GM12878 (cell line): ENCODE measurements around the gene HSPA12A. TPM values are rescaled to one million over a fixed set of nuclear protein-coding genes. Genes with fewer than 3 reads are reported as not detected.

Experiments
- ATAC-seq: fragments of 200-7000 bp; cut with Tn5 transposase; 3 replicates; pipeline ENCODE4 v1.9.1; 2020; ENCODE audit warnings: mild to moderate bottlenecking, moderate library complexity
- BruUV-seq: library from RNA; stranded (reverse); fragments of 400-500 nt; replicated peaks from 2 replicates; lab custom pipeline; 2021; lab: Mats Ljungman, UMichigan
- CTCF ChIA-PET: fragments of 300-600 bp; sonication (Branson Sonifier 250); formaldehyde crosslinking; extraction: SDS; loops from one replicate; lab custom pipeline; 2021; ENCODE audit warnings: inconsistent platforms; lab: Yijun Ruan, JAX
- POLR2A ChIA-PET: fragments of 350-600 bp; formaldehyde crosslinking; extraction: SDS; loops from one replicate; lab custom pipeline; 2021; ENCODE audit warnings: inconsistent platforms; lab: Charles Lee
- RAD21 ChIA-PET: fragments of 300-600 bp; sonication (Branson Sonifier 250); formaldehyde crosslinking; loops from one replicate; lab custom pipeline; 2023; ENCODE audit warnings: antibody characterized with exemption; ENCODE audit not compliant: unreplicated experiment; lab: Charles Lee
- SMC1A ChIA-PET: fragments of 300-600 bp; sonication (Branson Sonifier 250); formaldehyde crosslinking; loops from one replicate; lab custom pipeline; 2023; ENCODE audit not compliant: unreplicated experiment, uncharacterized antibody; lab: Charles Lee
- DNase-seq: peaks from one replicate; pipeline ENCODE4 v3.0.0-alpha.2; 2011; ENCODE audit warnings: low read depth, low spot score
- FAIRE-seq: peaks from 3 replicates; lab custom pipeline; 2011; peaks lifted over from hg19 to GRCh38; lab: Jason Lieb, UNC
- H2AFZ ChIP-seq: 2 replicates; pipeline ENCODE4 v1.6.0; 2011; ENCODE audit warnings: low read depth, low read length, control low read depth; ENCODE audit not compliant: control insufficient read depth
- H3K27ac ChIP-seq: 2 replicates; pipeline ENCODE4 v1.5.1; 2011; ENCODE audit warnings: control low read depth; ENCODE audit not compliant: control insufficient read depth, insufficient read depth
- H3K27me3 ChIP-seq, 2 experiments: replicated peaks in 1 of 2; 2 replicates each; pipeline versions ENCODE4 v1.6.0 to v1.6.1; 2011; ENCODE audit warnings: low read length in 1 of 2; ENCODE audit not compliant: control insufficient read depth in 2 of 2, insufficient read depth in 2 of 2
- H3K36me3 ChIP-seq, 2 experiments: 2 replicates each; pipeline ENCODE4 v1.5.1; 2011; ENCODE audit warnings: low read length in 1 of 2; ENCODE audit not compliant: control insufficient read depth in 2 of 2, insufficient read depth in 2 of 2
- H3K4me1 ChIP-seq: 2 replicates; pipeline ENCODE4 v1.6.1; 2011; ENCODE audit warnings: mild to moderate bottlenecking, low read length, moderate library complexity, mixed read lengths; ENCODE audit not compliant: control insufficient read depth, insufficient read depth
- H3K4me2 ChIP-seq: 2 replicates; pipeline ENCODE4 v1.6.0; 2011; ENCODE audit warnings: control low read depth; ENCODE audit not compliant: control insufficient read depth, insufficient read depth
- H3K4me3 ChIP-seq: fragments of 200-600 bp; sonication (generic); 2 replicates; pipeline ENCODE4 v1.5.1; 2016
- H3K79me2 ChIP-seq: 2 replicates; pipeline ENCODE4 v1.6.0; 2011; ENCODE audit warnings: low read length; ENCODE audit not compliant: control insufficient read depth, insufficient read depth
- H3K9ac ChIP-seq: 2 replicates; pipeline ENCODE4 v1.8.0; 2011; ENCODE audit warnings: low read length, control low read depth, mixed read lengths; ENCODE audit not compliant: control insufficient read depth, insufficient read depth
- H3K9me3 ChIP-seq: replicated peaks from 3 replicates; pipeline ENCODE4 v1.5.1; 2011; ENCODE audit warnings: mild to moderate bottlenecking, low read length; ENCODE audit not compliant: control insufficient read depth, insufficient read depth
- H4K20me1 ChIP-seq: 2 replicates; pipeline ENCODE4 v1.6.0; 2011; ENCODE audit not compliant: control insufficient read depth, insufficient read depth
- BCLAF1 ChIP-seq: fragments of 450-650 bp; IDR thresholded peaks from 2 replicates; pipeline ENCODE4 v1.6.1; 2017; ENCODE audit warnings: antibody characterized with exemption, mild to moderate bottlenecking, moderate library complexity
- CREB1 ChIP-seq: IDR thresholded peaks from 2 replicates; pipeline ENCODE4 v1.6.1; 2012; ENCODE audit warnings: low read depth, mild to moderate bottlenecking, inconsistent platforms
- MTA3 ChIP-seq: IDR thresholded peaks from 2 replicates; pipeline ENCODE4 v1.6.1; 2012; ENCODE audit warnings: low read length, inconsistent platforms, borderline replicate concordance
- RBBP5 ChIP-seq: fragments of 200-600 bp; sonication (generic); conservative IDR thresholded peaks from 2 replicates; pipeline ENCODE4 v1.6.1; 2016
- YBX1 ChIP-seq: fragments of 450-650 bp; IDR thresholded peaks from 2 replicates; pipeline ENCODE4 v1.6.1; 2016; ENCODE audit warnings: antibody characterized with exemption
- ZSCAN29 ChIP-seq: fragments of 450-650 bp; IDR thresholded peaks from 2 replicates; pipeline ENCODE4 v1.6.1; 2017; ENCODE audit warnings: mild to moderate bottlenecking, moderate library complexity
- WGBS: methylation state at CpG from one replicate; pipeline ENCODE4 v1.1.6; 2016; ENCODE audit warnings: low lambda C conversion rate; ENCODE audit not compliant: insufficient replicate concordance, insufficient coverage; ENCODE audit errors: missing lambda C conversion rate; 5-methylcytosine and 5-hydroxymethylcytosine counted together
- in situ Hi-C: fragments of 300-500 bp; cut with MboI; formaldehyde crosslinking; loops from 9 replicates; pipeline ENCODE4 v1.14.3; 2018; ENCODE audit warnings: mixed read lengths
- intact Hi-C: fragments of 100-400 bp; cut with micrococcal nuclease; formaldehyde crosslinking; loops from one replicate; pipeline ENCODE4 v1.14.2; 2022; ENCODE audit not compliant: unreplicated experiment
- polyA plus RNA-seq, 11 experiments: library from polyadenylated mRNA; depleted of rRNA in 4 of 11; unstranded in 6 of 11; stranded (reverse) in 5 of 11; fragments of >200 nt; fragmentation: Nextera tagmentation in 4 of 11; fragmentation: Illumina TruSeq in 1 of 11; extraction: Ambion mirVana in 4 of 11; extraction: Trizol in 1 of 11; gene quantifications; 1 replicate in 1 of 11; 2 replicates in 10 of 11; pipeline versions ENCODE4 v1.2.1 to v1.2.3, GENCODE V29; 2011 to 2016; ENCODE audit warnings: inconsistent platforms in 2 of 11, missing spikeins in 2 of 11, low read depth in 1 of 11
- total RNA-seq, 4 experiments: library from RNA; depleted of rRNA in 3 of 4; stranded (reverse); fragments of >200 nt in 3 of 4; fragmentation: Illumina TruSeq in 1 of 4; extraction: Trizol in 1 of 4; gene quantifications; 2 replicates each; pipeline versions ENCODE4 v1.2.1 to v1.2.3, GENCODE V29; 2013 to 2021
- TF ChIP-seq, protein P1 (sequence below): fragments of 450-650 bp; IDR thresholded peaks from 2 replicates; pipeline ENCODE4 v1.6.1; 2014; ENCODE audit warnings: mild to moderate bottlenecking

Gene HSPA12A
- total and polyA plus RNA-seq, 10 of the 15 experiments (the other 5 are each of a cell fraction or from before 2014, with no cell fraction given) = 0.90 to 20.2 (median 2.8) TPM

- CTCF ChIA-PET = no interaction called here
- H3K27ac ChIP-seq = no peak overlapping the region
- RAD21 ChIA-PET = no interaction called here
- H3K79me2 ChIP-seq = no peaks in the 10 kb centered on the region
- WGBS = 31% methylated on average over 3 of the region's 3 CpGs
- no TSS peak for BruUV-seq
- H3K27me3 ChIP-seq = no peaks in the 10 kb centered on the region; a peak in 1 of 4 replicates
- no peak overlapping the region for H3K4me2 ChIP-seq
- no peak overlapping the region for H2AFZ ChIP-seq
- no peak for ATAC-seq
- no peak overlapping the region for H3K9ac ChIP-seq
- intact Hi-C loops = no loop called here
- no peaks in the 10 kb centered on the region for H3K36me3 ChIP-seq
- POLR2A ChIA-PET = no interaction called here
- H3K4me3 ChIP-seq = no peak overlapping the region
- no peak for DNase-seq
- FAIRE-seq = no peak
- in situ Hi-C loops = loop anchor here (10.0 kb wide), 1 partner anchor 96 kb away; no protein-coding TSS in a partner anchor
- TF ChIP-seq CREB1 (no peak), MTA3 (no peak), BCLAF1 (no peak), ZSCAN29 (no peak), RBBP5 (no peak), YBX1 (no peak)
- TF ChIP-seq, protein P1, sequence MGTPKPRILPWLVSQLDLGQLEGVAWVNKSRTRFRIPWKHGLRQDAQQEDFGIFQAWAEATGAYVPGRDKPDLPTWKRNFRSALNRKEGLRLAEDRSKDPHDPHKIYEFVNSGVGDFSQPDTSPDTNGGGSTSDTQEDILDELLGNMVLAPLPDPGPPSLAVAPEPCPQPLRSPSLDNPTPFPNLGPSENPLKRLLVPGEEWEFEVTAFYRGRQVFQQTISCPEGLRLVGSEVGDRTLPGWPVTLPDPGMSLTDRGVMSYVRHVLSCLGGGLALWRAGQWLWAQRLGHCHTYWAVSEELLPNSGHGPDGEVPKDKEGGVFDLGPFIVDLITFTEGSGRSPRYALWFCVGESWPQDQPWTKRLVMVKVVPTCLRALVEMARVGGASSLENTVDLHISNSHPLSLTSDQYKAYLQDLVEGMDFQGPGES = no peak
- no peaks in the 10 kb centered on the region for H3K4me1 ChIP-seq
- no peaks in the 10 kb centered on the region for H3K9me3 ChIP-seq
- SMC1A ChIA-PET = no interaction called here
- H4K20me1 ChIP-seq = no peaks in the 10 kb centered on the region
These were observed 38.4 kb upstream of the HSPA12A start for GRCh38 chr10:116780691-116781205.
